Measurements from ENCODE around the gene SPAAR.

The SPAAR gene

GRCh38 chr9:35948451-35948850 lies 39.2 kb downstream of the SPAAR start:
- no peak for DNase-seq (ENCODE audit: low read depth, low spot score)

- DNase-seq (ENCODE audit: low read depth, low spot score): peak; percentile 53
Measured at GRCh38 chr9:35948901-35949318, 39.6 kb downstream of the SPAAR start.

- no peak for DNase-seq (ENCODE audit: low read depth, low spot score)
Measured at GRCh38 chr9:35951736-35952135, 42.4 kb downstream of the SPAAR start.

GRCh38 chr9:35952526-35953191 lies 43.4 kb downstream of the SPAAR start:
- no peak for DNase-seq (ENCODE audit: low read depth, low spot score)

GRCh38 chr9:35954942-35955546 lies 45.8 kb downstream of the SPAAR start:
- DNase-seq (ENCODE audit: low read depth, low spot score): peak; percentile 51

GRCh38 chr9:35956651-35957050 lies 47.4 kb downstream of the SPAAR start:
- DNase-seq (ENCODE audit: low read depth, low spot score): no peak

- no peak for DNase-seq (ENCODE audit: low read depth, low spot score)
Measured at GRCh38 chr9:35958104-35958837, 49.0 kb downstream of the SPAAR start, which contains the start of gene OR2S2. OR2S2 (minus strand) TSS chr9:35958154; CDS start chr9:35958098, 56 bp downstream.

- DNase-seq (ENCODE audit: low read depth, low spot score): no peak
Measured at GRCh38 chr9:35960039-35960655, 50.9 kb downstream of the SPAAR start.
